Caco-2 (cell line): ENCODE measurements around the gene SFTPB. TPM values are rescaled to one million over a fixed set of nuclear protein-coding genes. Genes with fewer than 3 reads are reported as not detected.

Experiments
- BruUV-seq: library from RNA; stranded (reverse); fragments of 400-500 nt; replicated peaks from 2 replicates; lab custom pipeline; 2021; lab: Mats Ljungman, UMichigan
- CTCF ChIA-PET: fragments of 300-600 bp; sonication (Branson Sonifier 250); formaldehyde crosslinking; loops from one replicate; lab custom pipeline; 2022; ENCODE audit warnings: antibody characterized with exemption; lab: Charles Lee
- POLR2A ChIA-PET: fragments of 300-600 bp; sonication (Branson Sonifier 250); formaldehyde crosslinking; loops from one replicate; lab custom pipeline; 2022; ENCODE audit warnings: antibody characterized with exemption; lab: Charles Lee
- DNase-seq, 2 experiments: peaks; one replicate each; pipeline versions ENCODE4 v3.0.0 to v3.0.0-alpha.2; 2020 to 2022
- H3K27me3 ChIP-seq: replicated peaks from 2 replicates; pipeline ENCODE4 v1.6.0; 2011; ENCODE audit warnings: low read length; ENCODE audit not compliant: control insufficient read depth, insufficient read depth
- H3K36me3 ChIP-seq: 2 replicates; pipeline ENCODE4 v1.5.1; 2011; ENCODE audit warnings: low read length; ENCODE audit not compliant: control insufficient read depth, insufficient read depth
- H3K4me1 ChIP-seq: fragments of 250-450 bp; sonication (Bioruptor Pico); 2 replicates; pipeline ENCODE4 v1.5.1; 2020; ENCODE audit warnings: mild to moderate bottlenecking
- H3K4me3 ChIP-seq: 2 replicates; pipeline ENCODE4 v1.5.1; 2011; ENCODE audit warnings: low read depth, mild to moderate bottlenecking, control low read depth, low read length
- H3K9me3 ChIP-seq: fragments of 250-450 bp; sonication (Bioruptor Pico); 2 replicates; pipeline ENCODE4 v1.5.1; 2020; ENCODE audit warnings: mild to moderate bottlenecking, moderate library complexity
- H3K27ac Mint-ChIP-seq: one replicate; pipeline ENCODE4 v1.8.0; 2022; ENCODE audit warnings: mixed read lengths; ENCODE audit not compliant: unreplicated experiment
- H3K27me3 Mint-ChIP-seq: one replicate; pipeline ENCODE4 v1.8.0; 2022; ENCODE audit warnings: mixed read lengths; ENCODE audit not compliant: insufficient read depth, unreplicated experiment
- H3K36me3 Mint-ChIP-seq: one replicate; pipeline ENCODE4 v1.8.0; 2022; ENCODE audit warnings: mild to moderate bottlenecking, mixed read lengths; ENCODE audit not compliant: insufficient read depth, unreplicated experiment
- H3K4me1 Mint-ChIP-seq: one replicate; pipeline ENCODE4 v1.8.0; 2022; ENCODE audit warnings: low read depth, mixed read lengths; ENCODE audit not compliant: unreplicated experiment
- H3K4me3 Mint-ChIP-seq: one replicate; pipeline ENCODE4 v1.8.0; 2022; ENCODE audit warnings: mild to moderate bottlenecking, moderate library complexity, mixed read lengths; ENCODE audit not compliant: unreplicated experiment
- H3K9me3 Mint-ChIP-seq: one replicate; pipeline ENCODE4 v1.8.0; 2022; ENCODE audit warnings: mixed read lengths; ENCODE audit not compliant: unreplicated experiment
- CTCF ChIP-seq, 2 experiments: fragments of 200-600 bp in 1 of 2; IDR thresholded peaks; 1 replicate in 1 of 2; 2 replicates in 1 of 2; pipeline versions ENCODE4 v1.5.1 to v1.8.0; 2011 to 2022; ENCODE audit warnings: antibody characterized with exemption in 1 of 2, control low read depth in 1 of 2, inconsistent platforms in 1 of 2, low read depth in 1 of 2, low read length in 1 of 2, mild to moderate bottlenecking in 1 of 2, moderate library complexity in 1 of 2; ENCODE audit not compliant: insufficient read depth in 1 of 2, severe bottlenecking in 1 of 2, unreplicated experiment in 1 of 2
- intact Hi-C: fragments of 100-400 bp; cut with micrococcal nuclease; formaldehyde crosslinking; loops from one replicate; pipeline ENCODE4 v1.10.0; 2022; ENCODE audit not compliant: unreplicated experiment
- total RNA-seq: library from RNA; stranded (reverse); gene quantifications from 2 replicates; pipeline ENCODE4 v1.2.3, GENCODE V29; 2022

The SFTPB gene
- total RNA-seq, 1 experiment from 2014 or later, result not detected

DNA sequence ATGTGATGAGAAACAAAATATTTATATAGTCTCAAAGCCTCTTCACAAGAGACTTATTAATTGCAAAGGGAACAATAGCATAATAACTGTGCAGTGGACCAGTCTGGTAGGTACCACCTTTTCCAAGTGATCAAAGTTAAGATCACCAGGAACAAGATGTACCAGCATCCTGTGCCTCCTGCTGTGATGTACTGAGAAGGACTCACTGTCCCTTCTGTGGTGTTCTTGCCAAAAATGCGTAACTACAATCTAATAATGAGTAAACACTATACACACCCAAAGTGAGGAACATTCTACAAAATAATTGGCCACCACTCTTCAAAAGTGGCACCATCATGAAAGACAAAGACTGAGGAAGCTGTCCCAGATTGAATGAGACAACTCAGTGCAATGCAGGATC lies 40.6 kb upstream of the SFTPB start:
- Histone ChIP-seq H3K4me1 (no peaks in the 10 kb centered on the region), H3K4me3 (no peak overlapping the region), H3K9me3 (no peaks in the 10 kb centered on the region), H3K36me3 (no peaks in the 10 kb centered on the region), H3K27me3 (no peaks in the 10 kb centered on the region; the same call in 1 of the 2 replicates)
- no TSS peak for BruUV-seq
- no peaks in the 10 kb centered on the region for H3K4me1 Mint-ChIP-seq
- no peak overlapping the region for H3K4me3 Mint-ChIP-seq
- H3K36me3 Mint-ChIP-seq, result no peaks in the 10 kb centered on the region
- H3K27ac Mint-ChIP-seq, result no peak overlapping the region
- DNase-seq, result no peak
- no peaks in the 10 kb centered on the region for H3K9me3 Mint-ChIP-seq
- ChIA-PET POLR2A (no interaction called here), CTCF (interaction anchor here (1.9 kb wide), 1 partner anchor 30 kb away, joined by 7 read pairs; no protein-coding TSS in a partner anchor)
- peaks cover 5% of the 10 kb centered on the region for H3K27me3 Mint-ChIP-seq
- intact Hi-C loops, result loop anchor here (5.0 kb wide), 1 partner anchor 61 kb away; no protein-coding TSS in a partner anchor
- no peak for TF ChIP-seq CTCF (IDR thresholded peaks at IDR 0.05; ENCODE audit: insufficient read depth in 1 of 2, low read depth in 1 of 2, low read length in 1 of 2, severe bottlenecking in 1 of 2, unreplicated experiment in 1 of 2)

- Histone ChIP-seq H3K36me3 (no peaks in the 10 kb centered on the region), H3K4me3 (no peak overlapping the region), H3K9me3 (no peaks in the 10 kb centered on the region), H3K4me1 (no peaks in the 10 kb centered on the region), H3K27me3 (no peaks in the 10 kb centered on the region)
- CTCF ChIA-PET, result interaction anchor here (0.6 to 1.9 kb wide), 7 partner anchors 13 to 70 kb away, joined by 3 to 10 read pairs (median 4); partner anchors contain the start of gene GNLY
- Mint-ChIP-seq H3K9me3 (no peaks in the 10 kb centered on the region), H3K4me3 (peak overlapping the region; percentile 23), H3K4me1 (no peaks in the 10 kb centered on the region), H3K27me3 (peaks cover 14% of the 10 kb centered on the region), H3K36me3 (no peaks in the 10 kb centered on the region), H3K27ac (no peak overlapping the region)
- no TSS peak for BruUV-seq
- peak; percentile 73 to 85 for TF ChIP-seq CTCF (IDR thresholded peaks at IDR 0.05; ENCODE audit: insufficient read depth in 1 of 2, low read depth in 1 of 2, low read length in 1 of 2, severe bottlenecking in 1 of 2, unreplicated experiment in 1 of 2)
- POLR2A ChIA-PET, result interaction anchor here (0.5 kb wide), 1 partner anchor 146 kb away, joined by 7 read pairs; the partner anchor contains the start of gene GGCX
- intact Hi-C loops, result loop anchor here (1.0 to 5.0 kb wide), 2 partner anchors 28 to 60 kb away; no protein-coding TSS in a partner anchor
- DNase-seq, result peak; percentile 74 to 84
Measured at GRCh38 chr2:85707304-85707703, 39.3 kb upstream of the SFTPB start.

GRCh38 chr2:85706599-85707296 lies 38.7 kb upstream of the SFTPB start:
- POLR2A ChIA-PET, result no interaction called here
- Histone ChIP-seq H3K4me3 (no peak overlapping the region), H3K27me3 (no peaks in the 10 kb centered on the region), H3K4me1 (no peaks in the 10 kb centered on the region), H3K36me3 (no peaks in the 10 kb centered on the region), H3K9me3 (no peaks in the 10 kb centered on the region)
- Mint-ChIP-seq H3K9me3 (no peaks in the 10 kb centered on the region), H3K36me3 (no peaks in the 10 kb centered on the region), H3K4me1 (no peaks in the 10 kb centered on the region), H3K27me3 (peaks cover 15% of the 10 kb centered on the region), H3K27ac (no peak overlapping the region), H3K4me3 (peak overlapping the region; percentile 23)
- no peak for DNase-seq
- CTCF ChIA-PET, result interaction anchor here (0.6 to 1.9 kb wide), 7 partner anchors 15 to 155 kb away, joined by 3 to 10 read pairs (median 4); no protein-coding TSS in a partner anchor
- TF ChIP-seq CTCF (IDR thresholded peaks at IDR 0.05; ENCODE audit: insufficient read depth in 1 of 2, low read depth in 1 of 2, low read length in 1 of 2, severe bottlenecking in 1 of 2, unreplicated experiment in 1 of 2), result no peak
- intact Hi-C loops, result loop anchor here (1.0 to 5.0 kb wide), 2 partner anchors 27 to 59 kb away; no protein-coding TSS in a partner anchor
- BruUV-seq, result no TSS peak
